ENCODE results near the gene CDH20. TPM values are rescaled to one million over a fixed set of nuclear protein-coding genes. Genes with fewer than 3 reads are reported as not detected.

CDH20 gene
- polyA plus RNA-seq, 1 donor (not counting 4 experiments of a cell fraction or from before 2014, with no cell fraction given) = not detected

DNA sequence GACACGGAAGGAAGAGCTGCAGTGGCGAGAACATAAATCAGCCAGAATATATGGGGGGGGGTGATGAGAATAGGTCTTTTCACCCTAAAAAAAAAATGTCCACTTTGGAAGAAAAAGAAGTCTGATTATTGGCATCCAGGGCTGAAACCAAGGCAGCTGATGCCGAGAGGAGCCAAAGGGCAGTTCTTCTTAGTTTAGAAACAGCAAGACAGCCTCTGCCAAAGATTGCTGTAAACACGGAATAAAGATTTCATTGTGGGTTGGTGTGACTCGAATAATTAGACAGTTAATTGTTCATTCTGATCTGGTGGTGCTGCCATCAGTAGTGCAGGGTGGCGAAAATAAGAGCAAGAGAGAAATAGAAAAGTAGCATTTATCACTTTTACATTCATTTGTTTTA lies 3.5 kb downstream of the CDH20 start:
- no peak for FAIRE-seq
- no peak overlapping the region for H3K4me2 ChIP-seq (ENCODE audit: control insufficient read depth, extremely low read depth, insufficient read depth, low read depth, low read length)
- H3K79me2 ChIP-seq (ENCODE audit: control insufficient read depth, insufficient read depth, low read length) = no peaks in the 10 kb centered on the region
- no peak for TF ChIP-seq EZH2 (IDR thresholded peaks at IDR 0.05; ENCODE audit: low read length)
- TF ChIP-seq, protein P1, sequence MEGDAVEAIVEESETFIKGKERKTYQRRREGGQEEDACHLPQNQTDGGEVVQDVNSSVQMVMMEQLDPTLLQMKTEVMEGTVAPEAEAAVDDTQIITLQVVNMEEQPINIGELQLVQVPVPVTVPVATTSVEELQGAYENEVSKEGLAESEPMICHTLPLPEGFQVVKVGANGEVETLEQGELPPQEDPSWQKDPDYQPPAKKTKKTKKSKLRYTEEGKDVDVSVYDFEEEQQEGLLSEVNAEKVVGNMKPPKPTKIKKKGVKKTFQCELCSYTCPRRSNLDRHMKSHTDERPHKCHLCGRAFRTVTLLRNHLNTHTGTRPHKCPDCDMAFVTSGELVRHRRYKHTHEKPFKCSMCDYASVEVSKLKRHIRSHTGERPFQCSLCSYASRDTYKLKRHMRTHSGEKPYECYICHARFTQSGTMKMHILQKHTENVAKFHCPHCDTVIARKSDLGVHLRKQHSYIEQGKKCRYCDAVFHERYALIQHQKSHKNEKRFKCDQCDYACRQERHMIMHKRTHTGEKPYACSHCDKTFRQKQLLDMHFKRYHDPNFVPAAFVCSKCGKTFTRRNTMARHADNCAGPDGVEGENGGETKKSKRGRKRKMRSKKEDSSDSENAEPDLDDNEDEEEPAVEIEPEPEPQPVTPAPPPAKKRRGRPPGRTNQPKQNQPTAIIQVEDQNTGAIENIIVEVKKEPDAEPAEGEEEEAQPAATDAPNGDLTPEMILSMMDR (optimal IDR thresholded peaks at IDR 0.05 in 1 of 3, IDR thresholded peaks at IDR 0.05 in 1 of 3, conservative IDR thresholded peaks at IDR 0.05 in 1 of 3; ENCODE audit: extremely low read depth in 1 of 3, insufficient read depth in 2 of 3, low read length in 3 of 3) = no peak
- H3K9me3 ChIP-seq (ENCODE audit: control insufficient read depth, low read depth, low read length) = no peaks in the 10 kb centered on the region
- H4K20me1 ChIP-seq (ENCODE audit: control insufficient read depth, extremely low read depth, insufficient read depth, low read length) = no peaks in the 10 kb centered on the region
- H2AFZ ChIP-seq (ENCODE audit: control insufficient read depth, low read length) = no peak overlapping the region
- H3K9me1 ChIP-seq (ENCODE audit: control insufficient read depth, extremely low read depth, insufficient read depth, low read length) = no peaks in the 10 kb centered on the region
- dilution Hi-C loops (cut with MboI; ENCODE audit: extremely low pct_ligation_motif_present, low sequenced_read_pairs) = no loop called here
- no peak overlapping the region for H3K9ac ChIP-seq (ENCODE audit: control insufficient read depth, extremely low read depth, insufficient read depth, low read length)
- H3K27ac ChIP-seq (ENCODE audit: control insufficient read depth, insufficient read depth, low read length) = no peak overlapping the region
- H3K27me3 ChIP-seq (ENCODE audit: control insufficient read depth, extremely low read depth, insufficient read depth, low read length) = peaks cover 32% of the 10 kb centered on the region
- no peaks in the 10 kb centered on the region for H3K4me1 ChIP-seq (ENCODE audit: control insufficient read depth, extremely low read depth, insufficient read depth, low read length)
- no peaks in the 10 kb centered on the region for H3K36me3 ChIP-seq (ENCODE audit: control insufficient read depth in 2 of 2, extremely low read depth in 1 of 2, insufficient read depth in 2 of 2, low read length in 2 of 2)
- H3K4me3 ChIP-seq (ENCODE audit: control insufficient read depth in 2 of 3, extremely low read depth in 1 of 3, insufficient read depth in 2 of 3, low read depth in 1 of 3, low read length in 3 of 3) = no peak overlapping the region
- DNase-seq (ENCODE audit: low read depth, low spot score) = no peak

DNA sequence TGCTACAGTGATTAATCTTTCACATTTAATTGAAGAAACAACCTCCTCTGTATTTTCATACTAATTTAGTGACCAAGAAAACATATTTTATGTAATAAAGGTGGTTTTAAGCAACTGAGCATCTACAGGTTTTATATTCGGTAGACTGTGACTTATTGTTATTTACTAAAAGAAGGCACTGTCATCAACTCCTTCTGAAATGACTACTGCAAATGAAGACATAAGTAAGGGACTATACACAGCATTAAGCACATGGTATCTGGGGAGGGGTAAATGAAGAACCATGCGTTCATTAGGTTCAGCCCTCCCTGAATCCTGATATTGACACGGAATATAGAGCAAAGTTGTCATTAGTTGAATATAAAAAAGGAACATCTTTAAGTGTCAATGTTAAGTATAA lies 4.3 kb downstream of the CDH20 start:
- Histone ChIP-seq H3K9me3 (ENCODE audit: control insufficient read depth, low read depth, low read length) (no peaks in the 10 kb centered on the region), H3K9me1 (ENCODE audit: control insufficient read depth, extremely low read depth, insufficient read depth, low read length) (no peaks in the 10 kb centered on the region), H3K4me2 (ENCODE audit: control insufficient read depth, extremely low read depth, insufficient read depth, low read depth, low read length) (no peak overlapping the region), H4K20me1 (ENCODE audit: control insufficient read depth, extremely low read depth, insufficient read depth, low read length) (no peaks in the 10 kb centered on the region), H3K4me3 (ENCODE audit: control insufficient read depth in 2 of 3, extremely low read depth in 1 of 3, insufficient read depth in 2 of 3, low read depth in 1 of 3, low read length in 3 of 3) (no peak overlapping the region), H3K9ac (ENCODE audit: control insufficient read depth, extremely low read depth, insufficient read depth, low read length) (no peak overlapping the region), H3K27ac (ENCODE audit: control insufficient read depth, insufficient read depth, low read length) (no peak overlapping the region), H2AFZ (ENCODE audit: control insufficient read depth, low read length) (no peak overlapping the region), H3K4me1 (ENCODE audit: control insufficient read depth, extremely low read depth, insufficient read depth, low read length) (no peaks in the 10 kb centered on the region), H3K36me3 (ENCODE audit: control insufficient read depth in 2 of 2, extremely low read depth in 1 of 2, insufficient read depth in 2 of 2, low read length in 2 of 2) (no peaks in the 10 kb centered on the region), H3K27me3 (ENCODE audit: control insufficient read depth, extremely low read depth, insufficient read depth, low read length) (peaks cover 29% of the 10 kb centered on the region), H3K79me2 (ENCODE audit: control insufficient read depth, insufficient read depth, low read length) (no peaks in the 10 kb centered on the region)
- DNase-seq (ENCODE audit: low read depth, low spot score) (no peak), FAIRE-seq (no peak)
- dilution Hi-C loops (cut with MboI; ENCODE audit: extremely low pct_ligation_motif_present, low sequenced_read_pairs) = no loop called here
- TF ChIP-seq, protein P1 (optimal IDR thresholded peaks at IDR 0.05 in 1 of 3, IDR thresholded peaks at IDR 0.05 in 1 of 3, conservative IDR thresholded peaks at IDR 0.05 in 1 of 3; ENCODE audit: extremely low read depth in 1 of 3, insufficient read depth in 2 of 3, low read length in 3 of 3) = no peak
- no peak for TF ChIP-seq EZH2 (IDR thresholded peaks at IDR 0.05; ENCODE audit: low read length)
